ENCODE results near the gene WDR88.

- no peak for TF ChIP-seq PKNOX1 (IDR thresholded peaks at IDR 0.05)
- TF ChIP-seq SUZ12 (IDR thresholded peaks at IDR 0.05) = no peak
These were observed 26.5 kb downstream of the WDR88 start for GRCh38 chr19:33158365-33158764.

Data from HEK293T (cell line).